GM12891 (cell line): ENCODE data around the gene LPO.

Experiments
- POLR2A ChIP-seq: IDR thresholded peaks from 2 replicates; pipeline ENCODE4 v1.6.1; 2011; ENCODE audit warnings: low read depth, low read length, control low read depth
- POLR2AphosphoS5 ChIP-seq: IDR thresholded peaks from 2 replicates; pipeline ENCODE4 v1.6.1; 2011; ENCODE audit warnings: low read depth, low read length, control low read depth
- SPI1 ChIP-seq: IDR thresholded peaks from 2 replicates; pipeline ENCODE4 v1.6.1; 2011; ENCODE audit warnings: low read depth, low read length, control low read depth
- TAF1 ChIP-seq: IDR thresholded peaks from 2 replicates; pipeline ENCODE4 v1.6.1; 2011; ENCODE audit warnings: low read depth, low read length, control low read depth

GRCh38 chr17:58316260-58316960 lies 78.0 kb downstream of the LPO start:
- no peak for TF ChIP-seq TAF1
- TF ChIP-seq POLR2A: no peak
- TF ChIP-seq POLR2AphosphoS5: no peak
- TF ChIP-seq SPI1: no peak
